Activated CD4-positive, CD25-positive, alpha-beta regulatory T cell treated with anti-CD3 and anti-CD28 coated beads, Interleukin-2, amount 50 U/mL, for 16 hours (primary cell): ENCODE data around the gene SNX27.

ENCODE experiments used
- DNase-seq: peaks from one replicate; pipeline ENCODE4 v3.0.0-alpha.2; 2020; ENCODE audit warnings: low read depth, low spot score

Gene SNX27

DNA sequence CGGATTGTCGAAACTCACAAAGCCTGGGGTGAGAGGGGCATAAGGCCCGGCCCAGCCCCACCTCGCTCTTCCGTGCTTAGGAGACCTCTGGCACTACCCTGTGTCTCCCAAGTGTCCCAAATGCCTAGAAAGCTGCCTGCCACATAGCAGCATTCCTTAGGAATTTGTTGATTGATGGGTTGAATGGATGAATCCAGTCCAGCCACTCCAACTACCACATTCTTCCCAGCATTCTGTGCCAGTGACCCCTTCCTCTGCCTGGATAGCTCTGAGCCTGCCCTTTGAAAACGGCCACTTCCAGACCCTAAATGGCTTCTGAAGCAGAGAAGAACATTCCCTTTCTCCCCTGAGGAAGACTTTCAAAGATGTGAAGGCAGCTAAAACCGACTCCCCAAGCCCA, 93.3 kb downstream of the SNX27 start:
- no peak for DNase-seq

DNA sequence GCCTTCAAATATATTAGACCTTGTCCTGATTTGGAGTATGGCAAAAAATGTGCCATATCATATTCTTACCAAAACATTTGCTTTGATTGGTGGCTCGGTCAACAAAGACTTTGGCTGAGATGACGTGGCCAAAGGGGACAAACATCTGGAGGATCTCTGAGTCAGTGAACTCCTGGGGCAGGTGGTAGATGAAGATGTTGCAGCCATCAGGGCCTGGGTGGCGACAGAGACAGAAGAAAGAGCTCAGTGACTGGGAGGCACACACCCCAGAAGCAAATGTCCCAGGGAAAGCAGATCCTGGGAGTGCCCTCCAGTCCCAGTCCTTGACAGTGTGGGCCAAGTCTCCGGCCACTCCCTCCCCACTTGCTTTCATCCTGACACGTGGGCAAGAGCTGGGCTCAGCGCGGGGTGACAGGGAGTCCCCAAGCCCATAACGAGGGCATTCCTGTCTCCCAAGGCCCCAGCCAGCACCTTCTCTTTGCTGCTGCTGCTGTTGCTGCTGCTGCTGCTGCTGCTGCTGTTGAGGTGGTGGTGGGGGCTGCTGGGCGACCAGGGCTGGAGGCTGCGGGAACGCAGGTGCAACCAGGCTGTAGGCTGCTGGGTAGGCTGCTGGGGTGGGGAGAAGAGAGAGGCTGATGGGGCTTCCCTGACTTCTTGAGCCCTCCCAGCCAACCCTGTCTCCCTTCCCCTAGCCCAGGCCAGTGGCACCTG, 94.1 kb downstream of the SNX27 start:
- DNase-seq = no peak

DNA sequence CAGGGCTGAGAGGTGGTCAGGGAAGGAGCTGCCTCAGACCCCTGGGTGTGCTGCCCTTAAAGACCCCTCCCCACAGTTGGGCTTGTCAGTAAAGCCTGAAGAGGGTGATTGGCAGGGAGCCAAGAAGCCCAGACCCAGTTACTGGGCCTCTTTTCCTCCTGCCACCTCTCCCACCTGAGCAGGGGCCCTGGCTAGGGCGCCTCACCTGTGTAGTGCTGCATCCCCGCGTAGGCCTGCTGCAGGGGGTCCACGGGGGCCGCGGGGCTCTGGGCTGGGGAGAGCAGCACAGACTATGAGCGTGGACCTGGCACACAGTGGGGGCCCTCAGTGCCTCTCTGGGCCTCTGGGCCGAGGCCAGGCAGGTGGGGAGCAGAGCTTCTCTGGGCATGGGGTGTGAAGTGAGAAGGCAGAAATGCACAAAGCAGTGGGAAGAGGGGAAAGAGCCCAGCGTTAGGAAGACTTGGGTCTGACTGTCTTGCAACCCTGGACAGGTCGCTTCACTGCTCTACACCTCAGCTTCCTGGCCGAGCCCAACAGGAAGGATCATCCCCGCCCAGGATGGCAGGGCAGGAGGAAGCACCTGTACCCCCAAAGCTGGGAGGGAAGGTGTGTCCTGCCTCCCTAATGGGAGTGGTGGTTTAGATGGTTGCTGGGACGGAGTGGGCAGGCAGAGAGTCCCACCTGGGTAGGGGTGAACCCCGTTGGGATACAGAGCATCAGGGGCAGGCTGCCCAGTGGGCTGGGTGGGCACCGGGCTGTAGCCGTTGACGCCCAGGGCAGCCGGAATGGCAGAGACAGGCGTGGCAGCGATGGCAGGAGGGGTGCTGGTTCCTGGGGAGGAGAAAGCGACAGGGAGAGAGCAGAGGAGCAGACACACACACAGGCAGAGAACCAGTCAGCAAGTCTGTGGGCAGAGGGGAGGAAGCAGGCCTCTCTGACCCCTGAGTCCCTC, 94.9 kb downstream of the SNX27 start:
- DNase-seq = no peak

- DNase-seq = no peak
Measured at GRCh38 chr1:151707541-151708065, 95.8 kb downstream of the SNX27 start.

- DNase-seq = no peak
Measured at GRCh38 chr1:151708891-151709290, 97.0 kb downstream of the SNX27 start.

DNA sequence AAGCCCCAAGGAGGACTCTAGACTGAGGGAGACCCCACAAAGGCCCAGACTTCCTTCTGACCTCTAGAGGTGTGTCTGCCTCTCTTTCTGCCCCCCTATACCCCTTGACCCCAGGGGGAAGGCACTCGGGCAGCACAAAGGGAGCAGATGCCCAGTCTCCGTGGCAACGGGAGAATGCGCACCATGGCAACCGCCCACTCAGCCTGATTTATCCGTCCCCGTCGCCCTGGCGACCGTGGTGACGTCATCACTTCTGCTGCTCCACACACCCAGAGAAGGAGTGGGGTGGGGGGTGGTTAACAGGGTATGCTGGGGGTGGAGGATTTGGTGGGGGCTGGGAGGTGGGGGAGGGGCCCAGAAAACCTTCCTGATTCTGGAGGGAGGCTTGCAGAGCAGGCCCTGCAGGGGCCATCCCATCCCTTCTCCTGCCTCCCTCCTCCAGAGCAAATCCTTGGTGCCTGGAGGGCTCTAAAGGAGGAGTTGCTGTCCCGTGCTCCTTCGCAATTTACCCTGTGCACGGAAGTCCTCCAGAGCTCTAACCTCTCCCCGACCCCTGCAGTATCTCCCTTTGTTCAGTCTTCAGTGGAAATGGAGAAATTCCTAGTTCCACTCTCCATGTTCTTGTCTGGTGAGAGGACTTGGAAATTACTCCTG, 98.5 kb downstream of the SNX27 start:
- DNase-seq = no peak

DNA sequence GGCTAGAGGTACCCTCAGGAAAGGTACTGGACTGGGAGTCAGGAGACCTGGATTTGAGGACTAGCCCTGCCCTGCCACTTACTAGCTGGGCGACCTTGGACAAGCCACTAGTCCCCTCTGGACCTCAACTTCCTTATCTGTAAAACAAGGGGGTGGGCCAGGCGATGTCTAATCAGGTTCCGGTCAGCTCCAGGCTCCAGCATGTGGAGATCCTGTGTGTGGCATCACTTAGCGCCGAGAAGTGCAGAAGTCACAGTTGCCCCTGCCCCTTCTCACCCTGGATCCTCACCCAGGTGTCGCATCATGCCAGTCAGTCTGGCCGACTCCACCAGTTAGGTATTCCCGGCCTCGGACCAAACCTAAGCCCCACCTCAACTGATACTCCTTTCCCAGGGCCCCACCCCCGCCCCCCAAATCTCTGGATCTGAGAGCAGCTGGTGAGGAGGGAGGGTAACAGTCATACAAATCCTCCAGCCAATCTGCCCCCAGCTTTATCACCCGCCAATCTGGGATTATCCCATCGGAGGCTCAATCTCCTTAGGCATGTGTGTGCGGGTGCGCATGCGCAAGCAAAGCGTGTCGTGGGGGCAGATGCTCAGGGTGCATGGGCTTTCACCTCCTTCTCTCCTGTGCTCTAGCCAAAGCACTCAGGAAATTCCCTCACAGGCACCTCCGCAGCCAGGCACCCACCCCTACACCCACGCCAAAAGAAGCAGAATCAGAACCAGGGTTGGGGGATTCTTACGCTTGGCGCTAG, 99.4 kb downstream of the SNX27 start:
- DNase-seq = no peak

GRCh38 chr1:151711951-151712350, 100.1 kb downstream of the SNX27 start:
- no peak for DNase-seq

GRCh38 chr1:151713044-151713443, 101.2 kb downstream of the SNX27 start:
- DNase-seq = no peak

DNA sequence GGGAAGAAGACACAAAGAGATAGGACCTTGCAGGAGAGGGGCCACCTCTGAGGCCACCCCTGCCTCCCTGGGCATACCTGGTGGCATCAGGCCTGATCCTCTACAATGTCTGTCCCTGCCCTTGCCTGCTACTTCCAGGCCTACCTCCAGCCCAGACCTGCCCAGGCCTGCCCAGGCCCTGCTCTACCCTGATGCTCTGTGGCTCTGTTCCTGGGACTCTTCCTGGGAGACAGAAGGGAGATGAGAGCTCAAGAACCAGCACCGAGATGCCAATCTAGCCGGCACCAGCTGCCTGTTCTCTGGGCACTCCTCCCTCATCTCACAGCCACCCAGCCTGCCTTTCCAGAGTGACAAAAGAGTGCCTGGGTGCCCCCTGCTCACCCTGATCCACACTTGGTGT, 102.0 kb downstream of the SNX27 start:
- DNase-seq = no peak

- DNase-seq = no peak
Measured at GRCh38 chr1:151714820-151715725, 103.2 kb downstream of the SNX27 start.

DNA sequence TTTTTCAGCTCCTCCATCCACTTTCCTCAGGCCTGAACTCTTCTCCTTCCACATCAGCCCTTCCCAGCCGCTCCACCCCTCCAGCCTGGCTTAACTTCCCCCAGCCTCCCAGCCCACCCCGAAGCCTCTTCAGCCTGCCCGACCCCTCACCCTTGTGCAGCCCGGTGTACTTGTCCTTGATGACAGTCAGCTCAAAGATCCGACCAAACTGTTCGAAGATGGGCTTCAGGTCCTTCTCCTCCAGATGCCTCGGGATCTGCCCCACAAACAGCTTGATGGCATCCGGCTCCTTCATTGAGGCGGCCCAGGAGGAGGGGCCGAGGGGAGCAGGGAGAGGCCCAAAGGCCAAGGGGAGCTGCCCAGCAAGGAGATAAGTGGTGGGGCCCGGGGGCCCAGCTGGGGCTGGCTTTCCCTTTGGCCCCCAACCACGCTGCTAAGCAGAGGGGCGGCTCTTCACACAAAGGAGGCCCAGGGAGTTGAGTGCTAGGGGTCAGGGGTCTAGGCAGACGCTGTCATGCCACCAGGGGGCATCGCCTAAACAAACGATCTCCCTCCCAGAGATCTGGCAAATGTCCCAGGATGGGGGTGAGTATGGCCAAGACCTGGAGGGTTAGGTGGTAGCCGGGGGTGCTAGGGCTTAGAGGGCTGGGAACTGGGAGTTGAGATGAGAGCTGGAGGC, 104.0 kb downstream of the SNX27 start:
- no peak for DNase-seq

GRCh38 chr1:151716405-151716762, 104.5 kb downstream of the SNX27 start:
- DNase-seq = no peak

DNA sequence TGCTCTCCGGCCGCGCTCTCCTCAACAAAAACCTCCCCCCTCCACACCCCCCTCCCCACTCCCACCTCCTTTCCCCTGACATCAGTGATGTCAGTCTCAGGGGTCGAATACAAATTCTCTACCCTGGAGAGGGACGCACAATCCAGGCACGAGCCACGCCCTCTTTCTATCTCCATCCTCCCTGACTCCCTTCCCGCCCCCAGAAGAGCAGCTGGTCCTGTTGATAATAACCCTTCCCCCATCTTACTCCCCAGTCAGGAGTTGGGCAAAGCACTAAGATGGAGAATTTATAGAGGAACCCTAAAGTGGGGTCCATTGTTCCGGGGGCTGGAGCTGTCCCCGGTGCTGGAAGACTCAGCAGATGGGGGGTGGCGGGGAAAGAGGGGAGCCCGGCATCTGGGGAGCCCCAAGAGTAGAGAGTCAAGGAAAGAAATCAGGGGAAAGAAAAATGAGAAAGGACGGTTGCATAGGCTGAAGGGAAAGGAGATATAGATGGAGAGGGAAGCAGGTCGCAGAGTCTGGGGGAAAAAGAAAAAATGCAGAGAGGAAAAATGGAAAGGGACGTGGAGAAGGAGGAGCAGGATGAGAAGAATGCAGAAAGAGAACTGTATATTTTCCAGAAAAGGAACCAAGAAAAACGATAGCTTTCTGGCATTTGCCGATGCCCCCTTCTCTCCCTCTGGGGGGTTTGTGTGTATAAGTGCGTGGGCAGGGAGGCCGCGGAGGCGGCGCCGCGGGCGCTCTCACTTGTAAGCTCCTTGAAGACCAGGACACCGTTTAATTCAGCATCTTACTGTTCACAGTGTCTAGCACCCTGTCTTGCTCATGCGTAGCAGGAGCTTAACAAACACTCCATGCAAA, 105.2 kb downstream of the SNX27 start, which contains the start of gene CELF3:
TSS of gene CELF3 (minus strand) at position 33 of the 861 bp plus-strand sequence. CDS start 783 bp downstream, outside the sequence.
- no peak for DNase-seq

DNA sequence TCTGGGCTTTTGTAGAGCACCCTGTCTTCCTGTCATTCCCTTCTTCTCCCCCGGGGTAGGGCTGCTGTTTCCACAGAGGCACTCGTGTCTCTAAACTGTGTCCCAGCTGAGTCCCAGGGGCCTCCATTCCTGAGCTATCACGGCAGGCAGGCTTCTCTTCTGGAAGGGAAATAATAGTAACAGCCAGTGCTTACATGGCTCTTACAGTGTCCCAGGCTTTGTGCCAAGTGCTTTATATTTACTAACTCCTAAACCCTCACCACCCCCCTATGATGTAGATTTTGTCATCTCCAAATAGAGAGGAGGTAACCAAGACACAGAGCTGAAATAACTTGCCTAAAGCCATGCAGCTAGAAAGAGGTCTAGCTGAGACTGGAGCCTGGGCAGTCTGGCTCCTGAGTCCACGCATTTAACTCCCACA, 106.2 kb downstream of the SNX27 start:
- no peak for DNase-seq

DNA sequence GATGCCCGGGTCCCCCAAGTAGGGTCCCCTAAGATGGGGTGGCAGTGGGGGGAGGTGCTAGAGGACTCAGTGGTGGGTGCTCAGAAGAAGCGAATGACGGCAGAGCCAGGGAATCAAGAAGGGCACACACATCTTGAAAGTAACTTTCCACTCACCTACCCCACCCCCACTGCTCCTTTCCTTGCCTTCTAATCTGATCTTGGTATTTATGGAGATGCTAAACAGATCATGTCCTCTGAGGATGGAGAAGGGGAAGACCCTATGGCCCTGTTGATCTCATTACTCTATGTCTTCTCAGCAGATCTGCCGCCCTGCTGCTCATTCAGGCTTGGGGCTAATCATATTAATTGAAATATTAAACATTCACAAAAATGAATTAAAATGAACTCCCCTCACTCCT, 106.8 kb downstream of the SNX27 start:
- no peak for DNase-seq

DNA sequence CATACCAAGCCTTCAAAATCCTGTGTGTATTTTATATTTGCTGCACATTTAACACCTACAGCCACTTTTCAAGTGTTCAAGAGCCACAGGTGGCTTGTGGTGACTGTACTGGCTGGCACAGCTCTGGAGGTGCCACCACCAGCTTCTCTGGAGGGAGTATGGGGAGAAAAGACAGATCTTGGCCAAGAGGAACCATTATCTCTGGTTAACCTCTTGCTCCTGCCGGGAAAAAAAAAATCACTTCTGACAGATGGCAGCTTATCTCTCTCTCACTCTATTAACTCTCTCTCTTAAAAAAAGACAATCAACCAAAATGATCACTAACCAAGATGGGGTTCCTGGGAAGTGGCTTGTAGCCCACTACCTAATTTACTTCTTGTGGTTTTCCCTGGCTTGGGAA, 108.3 kb downstream of the SNX27 start:
- no peak for DNase-seq

- no peak for DNase-seq
Measured at GRCh38 chr1:151720554-151720953, 108.7 kb downstream of the SNX27 start.
